GM19455 (cell line): ENCODE results near the gene ESAM.
A peak's percentile ranks its signal among the peaks of the same experiment; 100 is the strongest.
"Not testable (repeated sequence)": the region's sequence is repeated elsewhere in the genome, so short reads cannot be mapped to it uniquely, and the experiment has no call there.

Experiments
- ATAC-seq: cut with Tn5 transposase; IDR thresholded peaks from one replicate; pipeline ENCODE4 v1.9.1; 2021; ENCODE audit not compliant: unreplicated experiment

Gene ESAM

DNA sequence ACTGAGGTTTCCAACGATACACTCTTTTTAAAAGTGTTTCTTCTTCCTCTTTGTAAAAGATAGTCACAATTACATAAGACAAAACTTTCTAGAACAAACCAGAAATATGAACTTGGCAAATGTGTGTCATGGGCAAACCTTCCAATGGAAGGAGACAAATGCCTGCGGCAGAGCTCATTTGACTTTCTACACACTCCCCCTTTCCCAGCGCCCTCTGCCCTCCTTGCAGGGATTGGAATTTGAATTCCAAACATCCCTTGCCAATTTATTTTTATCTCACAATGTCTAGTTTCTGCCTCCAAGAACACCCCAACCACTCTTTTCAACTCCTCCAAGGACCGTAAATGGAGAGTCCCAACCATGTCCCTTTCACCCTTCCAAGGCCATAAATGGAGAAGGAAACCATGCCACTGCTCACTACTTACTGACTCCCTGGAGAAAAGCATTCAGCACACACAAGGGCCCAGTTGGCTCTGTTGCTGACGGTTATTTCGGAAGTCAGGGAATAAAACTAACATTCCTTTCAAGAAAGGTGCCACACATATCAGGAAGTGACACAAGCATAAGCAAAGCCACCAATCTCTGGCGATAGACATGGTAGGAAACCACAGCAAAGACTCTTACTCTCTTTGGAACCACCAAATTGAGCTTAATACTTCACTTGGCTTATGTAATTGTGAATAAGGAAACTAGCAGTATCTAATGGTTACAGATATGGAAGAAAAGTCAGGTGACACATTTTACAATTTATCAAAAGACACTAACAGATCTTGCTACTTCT, 15.0 kb upstream of the ESAM start:
- no peak for ATAC-seq

DNA sequence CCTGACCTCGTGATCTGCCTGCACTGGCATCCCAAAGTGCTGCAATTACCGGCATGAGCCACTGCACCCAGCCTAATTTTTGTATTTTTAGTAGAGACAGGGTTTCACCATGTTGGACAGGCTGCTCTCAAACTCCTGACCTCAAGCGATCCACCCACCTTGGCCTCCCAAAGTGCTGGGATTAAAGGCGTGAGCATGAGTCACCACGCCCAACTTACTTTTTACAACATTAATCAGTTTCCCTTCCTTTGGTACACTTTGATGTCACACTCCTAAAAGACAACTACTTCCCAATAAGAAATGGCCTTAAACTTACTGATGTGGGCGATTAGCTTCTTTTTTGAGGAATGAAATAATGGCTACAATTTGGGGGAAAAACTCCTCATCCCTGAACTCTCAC, 8.9 kb upstream of the ESAM start:
- ATAC-seq: not testable (repeated sequence)

DNA sequence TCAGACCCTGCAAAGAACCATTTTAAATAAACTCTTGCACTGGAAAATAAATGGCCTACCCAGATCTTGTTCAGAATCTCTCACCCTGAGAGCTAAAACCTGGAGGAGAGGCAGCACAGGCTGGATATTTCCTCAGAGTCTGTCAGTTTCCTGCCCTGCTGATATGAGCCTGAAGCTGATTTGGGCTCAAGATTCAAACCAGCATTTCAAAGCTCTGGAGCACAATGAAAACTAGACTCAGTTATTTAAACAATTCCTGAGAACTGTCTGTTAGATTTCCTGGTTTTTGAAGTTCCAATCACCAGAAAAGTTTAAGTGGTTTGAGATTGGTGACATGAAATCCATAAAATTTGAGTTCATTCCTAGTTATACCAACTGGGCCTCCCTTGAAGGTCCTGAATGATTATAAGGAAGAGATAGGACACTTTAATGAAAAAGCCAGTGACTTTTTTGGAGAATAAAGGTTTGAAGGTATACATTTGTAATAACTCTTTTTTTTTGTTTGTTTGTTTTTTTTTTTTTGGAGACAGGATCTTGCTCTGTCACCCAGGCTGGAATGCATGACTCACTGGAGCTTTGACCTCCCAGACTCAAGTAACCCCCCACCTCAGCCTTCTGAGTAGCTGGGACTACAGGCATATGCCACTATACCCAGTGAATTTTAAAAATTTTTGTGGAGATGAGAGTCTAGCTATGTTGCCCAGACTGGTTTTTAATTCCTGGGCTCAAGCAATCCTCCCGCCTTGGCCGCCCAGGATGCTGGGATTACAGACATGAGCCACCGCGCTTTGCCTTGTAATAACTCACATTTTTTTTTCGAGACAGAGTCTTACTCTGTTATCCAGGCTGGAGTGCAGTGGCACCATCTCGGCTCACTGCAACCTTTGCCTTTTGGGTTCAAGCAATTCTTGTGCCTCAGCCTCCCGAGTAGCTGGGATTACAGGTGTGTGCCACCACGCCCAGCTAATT, 8.0 kb upstream of the ESAM start:
- no peak for ATAC-seq

DNA sequence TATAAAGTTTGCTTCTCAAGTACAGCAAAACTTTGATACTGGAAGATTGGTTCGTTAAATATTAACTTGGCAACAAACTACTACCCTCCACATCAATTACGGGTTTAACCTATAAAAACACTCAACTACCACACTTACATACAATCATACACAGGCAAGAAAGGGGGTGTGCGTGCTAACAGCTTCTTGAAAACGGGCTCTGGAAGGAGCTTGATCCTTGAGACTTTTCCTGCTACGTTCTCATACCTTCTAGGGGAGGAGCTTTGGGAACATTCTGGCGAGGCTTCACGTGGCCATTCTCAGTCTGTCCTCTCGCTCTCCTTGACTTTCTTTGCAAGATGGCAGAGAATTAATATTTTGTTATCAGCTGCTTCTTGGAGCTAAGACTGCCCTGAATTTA, 6.8 kb upstream of the ESAM start:
- no peak for ATAC-seq

- ATAC-seq: no peak
Measured at GRCh38 chr11:124766156-124766555, 4.1 kb upstream of the ESAM start.

GRCh38 chr11:124763156-124763947, 1.3 kb upstream of the ESAM start:
- peak; percentile 21 for ATAC-seq

GRCh38 chr11:124762624-124763155, 600 bp upstream of the ESAM start:
- ATAC-seq: peak; percentile 15

GRCh38 chr11:124761301-124762104, 587 bp downstream of the ESAM start:
- ATAC-seq: no peak

DNA sequence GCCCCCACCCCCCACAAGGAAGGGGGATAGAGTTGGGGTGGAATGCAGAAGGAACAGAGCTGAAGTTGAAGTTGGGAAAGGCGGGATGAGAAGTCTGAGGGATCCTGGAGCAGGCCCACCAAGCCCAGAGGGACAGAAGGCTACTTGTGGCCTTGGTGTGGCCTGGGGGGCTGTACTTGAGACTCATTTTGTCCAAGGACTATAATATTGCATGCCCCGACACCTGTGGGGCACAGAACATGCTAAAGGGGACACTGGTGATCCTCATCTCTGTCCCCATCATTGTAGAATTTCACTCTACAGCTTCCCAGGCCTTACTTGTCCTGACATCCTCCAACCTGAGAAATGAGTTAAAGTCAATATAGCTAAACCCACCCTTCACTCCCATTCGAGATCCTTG, 1.3 kb downstream of the ESAM start:
- no peak for ATAC-seq

DNA sequence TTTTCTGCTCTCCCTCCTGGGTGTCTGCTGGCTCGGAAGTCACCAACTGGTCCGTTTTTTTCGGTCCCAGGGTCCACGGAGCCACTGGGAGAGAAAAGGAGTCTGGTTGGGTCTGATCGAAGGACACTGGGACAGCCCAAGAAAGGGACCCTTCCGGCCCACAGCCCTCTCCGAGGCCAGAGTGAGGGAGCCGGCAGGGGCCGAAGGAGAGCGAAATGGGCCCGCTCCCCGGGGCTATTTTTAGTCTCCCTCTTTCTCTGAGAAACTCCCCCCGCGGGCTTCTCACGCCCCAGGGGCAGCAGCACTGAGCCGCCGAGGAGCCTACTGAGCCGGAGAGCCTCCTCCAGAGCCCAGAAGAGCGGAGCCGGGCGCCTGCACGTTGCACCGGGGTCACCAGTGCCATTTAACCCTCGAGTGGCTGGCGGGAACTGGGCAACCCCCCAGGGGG, 1.9 kb downstream of the ESAM start:
- peak; percentile 18 for ATAC-seq

DNA sequence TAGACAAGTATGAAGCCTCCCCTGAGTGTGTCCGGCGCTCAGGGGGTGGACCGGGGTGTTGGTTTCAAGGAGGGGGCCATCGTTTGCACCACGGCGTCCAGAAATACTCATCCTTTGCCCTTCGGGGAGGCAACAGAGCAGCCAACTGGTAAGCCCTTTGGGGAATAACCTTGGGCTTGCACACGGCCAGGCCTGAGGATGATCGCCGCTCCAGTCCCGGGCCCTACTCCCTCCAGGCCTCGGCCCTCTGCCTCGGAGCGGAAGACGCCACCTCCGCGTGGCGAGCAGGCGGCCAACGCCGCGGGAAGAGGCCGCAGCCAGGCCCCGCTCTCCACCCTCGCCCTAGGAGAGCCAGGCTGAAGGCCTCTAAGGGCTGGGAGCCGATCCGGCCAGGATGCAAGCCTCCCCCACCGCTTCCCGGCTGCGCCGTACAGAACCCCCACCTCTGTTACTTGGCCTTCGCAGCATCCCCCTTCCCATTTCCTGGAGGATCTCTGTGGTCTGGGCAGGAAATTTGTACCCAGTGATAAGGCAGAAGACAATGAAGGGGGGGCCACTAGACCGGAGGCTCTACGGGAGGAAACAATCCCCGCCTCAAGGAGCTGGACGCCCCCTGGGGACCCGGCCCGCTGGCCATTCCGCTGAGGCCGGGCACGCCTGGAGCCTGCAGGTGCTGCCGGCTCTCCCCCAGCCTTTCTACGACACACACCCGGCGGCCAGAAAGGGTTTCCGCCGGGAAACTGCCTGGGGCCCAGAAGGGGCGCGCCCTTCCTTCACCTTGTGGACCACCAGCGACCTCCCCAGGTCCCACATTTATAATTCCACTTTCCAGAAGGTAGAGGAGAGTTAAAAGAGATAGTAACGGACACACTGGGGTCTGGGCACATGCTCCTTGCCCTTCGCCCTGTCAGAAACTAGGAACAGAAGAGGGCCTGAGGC, 2.6 kb downstream of the ESAM start:
- peak; percentile 17 for ATAC-seq

- peak; percentile 46 for ATAC-seq
Measured at GRCh38 chr11:124758355-124759265, 3.5 kb downstream of the ESAM start.

- ATAC-seq: no peak
Measured at GRCh38 chr11:124757320-124757719, 4.8 kb downstream of the ESAM start.

DNA sequence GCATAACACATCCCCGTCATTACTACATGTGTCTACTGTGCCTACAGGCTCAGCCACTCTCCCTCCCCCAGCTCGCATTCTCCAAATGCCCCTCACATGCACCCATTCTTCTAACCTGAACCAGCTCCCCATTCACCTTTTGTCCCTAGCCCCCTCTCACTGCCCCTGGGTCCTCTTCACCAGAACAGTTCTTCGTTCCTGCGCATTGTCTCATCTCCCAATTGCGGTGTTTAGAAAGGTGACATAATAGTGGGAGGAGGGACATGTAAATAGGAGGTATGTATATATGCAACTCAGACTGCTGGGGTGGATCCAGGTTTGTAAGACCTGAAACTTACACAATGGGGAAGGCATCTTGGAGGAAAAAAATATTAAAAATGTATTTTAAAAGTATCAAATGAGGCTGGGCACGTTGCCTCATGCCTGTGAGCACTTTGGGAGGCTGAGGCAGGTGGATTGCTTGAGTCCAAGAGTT, 5.3 kb downstream of the ESAM start:
- ATAC-seq: no peak

- no peak for ATAC-seq
Measured at GRCh38 chr11:124756033-124756752, 5.9 kb downstream of the ESAM start.

DNA sequence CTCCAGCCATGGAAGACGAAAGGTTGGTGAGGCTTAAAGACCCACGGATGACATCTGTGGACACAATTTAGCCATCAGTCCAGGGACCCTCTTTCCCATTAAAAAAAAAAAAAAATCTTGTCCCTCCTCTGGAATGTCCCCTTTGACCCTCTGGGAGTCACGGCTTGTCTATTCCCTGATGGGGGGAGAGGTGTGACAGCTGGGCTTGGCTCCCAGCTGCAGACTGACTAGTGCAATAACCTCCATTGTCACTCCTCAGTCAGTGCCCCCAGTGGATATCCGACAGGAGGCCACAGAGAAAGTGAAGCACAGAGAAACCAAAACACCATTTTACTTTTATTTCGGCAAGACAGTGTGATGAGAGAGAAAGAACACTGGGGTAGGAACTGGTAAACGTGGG, 7.4 kb downstream of the ESAM start:
- no peak for ATAC-seq

DNA sequence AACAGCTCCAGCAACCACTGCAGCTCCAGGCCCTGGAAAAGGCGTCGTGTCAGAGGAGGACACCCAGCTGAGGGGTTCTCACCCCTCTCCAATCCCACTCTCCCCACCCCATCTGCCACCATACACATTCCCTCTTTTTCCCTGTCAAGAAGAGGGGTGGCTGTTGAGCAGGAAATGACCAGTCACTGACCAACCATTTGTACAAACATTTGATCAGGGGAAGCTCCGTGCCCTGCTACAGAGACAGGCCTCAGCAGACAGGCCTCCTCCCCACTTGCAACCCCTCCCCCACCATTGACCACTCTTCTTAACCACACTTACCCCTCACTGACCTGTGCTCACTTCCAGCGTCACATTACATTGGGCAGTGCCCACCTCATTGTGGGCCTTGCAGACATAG, 7.8 kb downstream of the ESAM start:
- no peak for ATAC-seq
